OCI-LY7 (cell line): ENCODE results near the gene CTSH. TPM values are rescaled to one million over a fixed set of nuclear protein-coding genes. Genes with fewer than 3 reads are reported as not detected.

ENCODE experiments used
- BruUV-seq: library from RNA; stranded (reverse); fragments of 400-500 nt; replicated peaks from 2 replicates; lab custom pipeline; 2021; lab: Mats Ljungman, UMichigan
- CTCF ChIA-PET: fragments of 300-600 bp; sonication (Branson Sonifier 250); formaldehyde crosslinking; loops from one replicate; lab custom pipeline; 2022; ENCODE audit warnings: antibody characterized with exemption; ENCODE audit not compliant: unreplicated experiment; lab: Charles Lee
- POLR2A ChIA-PET: fragments of 300-600 bp; sonication (Branson Sonifier 250); formaldehyde crosslinking; loops from one replicate; lab custom pipeline; 2022; ENCODE audit warnings: antibody characterized with exemption; lab: Charles Lee
- DNase-seq: peaks from one replicate; pipeline ENCODE4 v3.0.0-alpha.2; 2015; ENCODE audit warnings: low spot score
- H2AFZ ChIP-seq: fragments of 200-600 bp; sonication (generic), shearing (Covaris generic); 2 replicates; pipeline ENCODE4 v1.6.1; 2014; ENCODE audit warnings: mild to moderate bottlenecking, antibody characterized with exemption, low read length, moderate library complexity
- H3K27ac ChIP-seq: fragments of 200-600 bp; sonication (generic); 2 replicates; pipeline ENCODE4 v1.5.1; 2014; ENCODE audit warnings: mixed run types, low read depth, mild to moderate bottlenecking, moderate library complexity, low read length, inconsistent platforms; ENCODE audit not compliant: poor library complexity, severe bottlenecking
- H3K36me3 ChIP-seq: fragments of 200-600 bp; sonication (generic); 2 replicates; pipeline ENCODE4 v1.6.1; 2014; ENCODE audit warnings: mild to moderate bottlenecking, antibody characterized with exemption, low read length, moderate library complexity, mixed read lengths; ENCODE audit not compliant: insufficient read depth
- H3K4me1 ChIP-seq: fragments of 200-600 bp; sonication (generic); 2 replicates; pipeline ENCODE4 v1.5.1; 2014; ENCODE audit warnings: mild to moderate bottlenecking, low read length; ENCODE audit not compliant: insufficient read depth, poor library complexity, severe bottlenecking
- H3K4me2 ChIP-seq: fragments of 200-600 bp; sonication (generic); 2 replicates; pipeline ENCODE4 v1.6.1; 2014; ENCODE audit warnings: mild to moderate bottlenecking, low read length
- H3K4me3 ChIP-seq: fragments of 200-600 bp; sonication (generic); 2 replicates; pipeline ENCODE4 v1.5.1; 2014; ENCODE audit warnings: mild to moderate bottlenecking, low read depth, low read length; ENCODE audit not compliant: poor library complexity, severe bottlenecking
- H3K79me2 ChIP-seq: fragments of 200-600 bp; sonication (generic); 2 replicates; pipeline ENCODE4 v1.6.1; 2016; ENCODE audit warnings: low read depth, mild to moderate bottlenecking, low read length, moderate library complexity, mixed read lengths; ENCODE audit not compliant: insufficient read depth
- H3K9me2 ChIP-seq: fragments of 200-600 bp; sonication (generic); 2 replicates; pipeline ENCODE4 v1.6.1; 2016; ENCODE audit warnings: mild to moderate bottlenecking, low read length, mixed read lengths; ENCODE audit not compliant: insufficient read depth
- H3K9me3 ChIP-seq: fragments of 200-600 bp; sonication (generic); 2 replicates; pipeline ENCODE4 v1.6.1; 2014; ENCODE audit warnings: mild to moderate bottlenecking, mixed run types, low read length, mixed read lengths
- H4K20me1 ChIP-seq: fragments of 200-600 bp; sonication (generic); 2 replicates; pipeline ENCODE4 v1.6.1; 2014; ENCODE audit warnings: mild to moderate bottlenecking, antibody characterized with exemption, low read length, moderate library complexity, mixed read lengths; ENCODE audit not compliant: insufficient read depth
- CTCF ChIP-seq: fragments of 200-600 bp; sonication (generic); conservative IDR thresholded peaks from 2 replicates; pipeline ENCODE4 v1.5.1; 2014; ENCODE audit warnings: mild to moderate bottlenecking, antibody characterized with exemption, low read length, moderate library complexity, mixed read lengths
- EZH2phosphoT487 ChIP-seq: fragments of 200-600 bp; sonication (generic); IDR thresholded peaks from 2 replicates; pipeline ENCODE4 v1.6.1; 2018; ENCODE audit warnings: low read depth, borderline replicate concordance, mild to moderate bottlenecking, mixed run types, antibody characterized with exemption, low read length, moderate library complexity, mixed read lengths
- intact Hi-C: fragments of 100-400 bp; cut with micrococcal nuclease; formaldehyde crosslinking; loops from one replicate; pipeline ENCODE4 v1.10.0; 2022; ENCODE audit not compliant: unreplicated experiment
- total RNA-seq, 2 experiments: library from RNA; depleted of rRNA in 1 of 2; stranded (reverse); fragments of >200 nt in 1 of 2; shearing (Covaris generic) in 1 of 2; gene quantifications; 2 replicates each; pipeline ENCODE4 v1.2.3, GENCODE V29; 2014 to 2022

Gene CTSH
- total RNA-seq, 2 experiments from 2014 or later = 21.5 to 26.9 TPM

GRCh38 chr15:78991476-78991875 lies 46.6 kb upstream of the CTSH start:
- no peaks in the 10 kb centered on the region for H3K9me3 ChIP-seq

GRCh38 chr15:78990278-78990677 lies 45.4 kb upstream of the CTSH start:
- no peaks in the 10 kb centered on the region for H4K20me1 ChIP-seq
- no peak overlapping the region for H2AFZ ChIP-seq
- no peak overlapping the region for H3K4me3 ChIP-seq
- intact Hi-C loops = no loop called here
- no peak overlapping the region for H3K27ac ChIP-seq
- no peaks in the 10 kb centered on the region for H3K9me2 ChIP-seq
- ChIA-PET CTCF (interaction anchor here (0.5 kb wide), 1 partner anchor 57 kb away, joined by 3 read pairs; no protein-coding TSS in a partner anchor), POLR2A (no interaction called here)
- no peak for DNase-seq
- H3K36me3 ChIP-seq = no peaks in the 10 kb centered on the region
- no peak for TF ChIP-seq CTCF
- TF ChIP-seq EZH2phosphoT487 = no peak
- peaks cover 9% of the 10 kb centered on the region for H3K4me1 ChIP-seq
- no peak overlapping the region for H3K4me2 ChIP-seq
- H3K79me2 ChIP-seq = no peaks in the 10 kb centered on the region
- H3K9me3 ChIP-seq = no peaks in the 10 kb centered on the region
- no TSS peak for BruUV-seq

More at GRCh38 chr15:78991476-78991875, 46.6 kb upstream of the CTSH start:
- ChIA-PET POLR2A (no interaction called here), CTCF (no interaction called here)
- DNase-seq = no peak
- peaks cover 9% of the 10 kb centered on the region for H3K4me1 ChIP-seq
- H2AFZ ChIP-seq = no peak overlapping the region
- BruUV-seq = no TSS peak
- H3K36me3 ChIP-seq = no peaks in the 10 kb centered on the region
- intact Hi-C loops = no loop called here
- H3K79me2 ChIP-seq = no peaks in the 10 kb centered on the region
- no peak overlapping the region for H3K4me3 ChIP-seq
- no peak for TF ChIP-seq CTCF
- no peak overlapping the region for H3K27ac ChIP-seq
- H3K4me2 ChIP-seq = no peak overlapping the region
- no peaks in the 10 kb centered on the region for H3K9me2 ChIP-seq
- H4K20me1 ChIP-seq = no peaks in the 10 kb centered on the region

- Histone ChIP-seq H3K79me2 (no peaks in the 10 kb centered on the region), H2AFZ (no peak overlapping the region), H3K4me1 (peaks cover 9% of the 10 kb centered on the region), H3K9me3 (no peaks in the 10 kb centered on the region), H3K9me2 (no peaks in the 10 kb centered on the region), H3K4me2 (no peak overlapping the region), H3K4me3 (no peak overlapping the region), H3K27ac (no peak overlapping the region), H3K36me3 (no peaks in the 10 kb centered on the region), H4K20me1 (no peaks in the 10 kb centered on the region)
- TF ChIP-seq CTCF (no peak), EZH2phosphoT487 (no peak)
- CTCF ChIA-PET = interaction anchor here (0.5 to 1.4 kb wide), 2 partner anchors 17 to 919 kb away, joined by 4 to 9 read pairs; no protein-coding TSS in a partner anchor
- DNase-seq = no peak
- intact Hi-C loops = no loop called here
- POLR2A ChIA-PET = interaction anchor here (1.3 kb wide), 1 partner anchor 8 kb away, joined by 5 read pairs; no protein-coding TSS in a partner anchor
- BruUV-seq = no TSS peak
Measured at GRCh38 chr15:78989701-78990240, 44.9 kb upstream of the CTSH start.
